Duodenal mucosa (tissue), 2 donors: Measurements from ENCODE around the gene DNAJC17.
A peak's percentile ranks its signal among the peaks of the same experiment; 100 is the strongest.

Experiments
- H3K27ac ChIP-seq: one replicate; pipeline ENCODE4 v1.7.0; 2013; ENCODE audit warnings: low read depth, low read length
- H3K27me3 ChIP-seq, 2 donors: one replicate each; pipeline ENCODE4 v1.7.0; 2013; ENCODE audit warnings: low read length in 2 of 2, control low read depth in 1 of 2; ENCODE audit not compliant: insufficient read depth in 2 of 2, control insufficient read depth in 1 of 2
- H3K36me3 ChIP-seq, 2 donors: one replicate each; pipeline ENCODE4 v1.7.0; 2013; ENCODE audit warnings: low read length in 2 of 2, control low read depth in 1 of 2; ENCODE audit not compliant: insufficient read depth in 2 of 2, control insufficient read depth in 1 of 2
- H3K4me1 ChIP-seq, 2 donors: one replicate each; pipeline ENCODE4 v1.7.0; 2013; ENCODE audit warnings: low read length in 2 of 2, control low read depth in 1 of 2; ENCODE audit not compliant: insufficient read depth in 2 of 2, control insufficient read depth in 1 of 2
- H3K4me3 ChIP-seq, 2 donors: one replicate each; pipeline ENCODE4 v1.7.0; 2013; ENCODE audit warnings: low read length in 2 of 2, low read depth in 1 of 2
- H3K9ac ChIP-seq, 2 donors: one replicate each; pipeline ENCODE4 v1.7.0; 2013; ENCODE audit warnings: low read length in 2 of 2, low read depth in 1 of 2
- H3K9me3 ChIP-seq, 2 donors: one replicate each; pipeline ENCODE4 v1.7.0; 2013; ENCODE audit warnings: low read length in 2 of 2, control low read depth in 1 of 2; ENCODE audit not compliant: control insufficient read depth in 1 of 2

DNAJC17 gene

DNA sequence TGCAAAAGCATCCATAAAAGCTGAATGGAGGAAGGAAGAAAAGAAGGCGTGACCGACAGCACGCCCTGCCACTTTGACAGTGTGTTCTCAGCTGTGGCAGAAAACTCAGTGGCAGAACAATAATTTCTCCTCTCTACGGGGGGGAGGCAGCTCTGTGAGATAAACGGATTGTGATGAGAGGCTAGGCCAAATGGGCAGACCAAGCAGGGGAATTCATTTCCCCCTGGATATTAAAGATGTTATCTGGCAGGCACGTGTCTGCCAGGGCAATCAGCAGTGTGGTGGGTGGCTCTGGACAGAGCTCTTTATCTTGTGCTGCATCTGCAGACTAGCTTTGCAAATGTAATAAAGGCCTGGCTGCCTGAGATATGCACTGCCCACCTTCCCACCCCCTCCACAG is 50.3 kb downstream of the DNAJC17 start:
- H3K4me1 ChIP-seq: peaks cover 11 to 18% of the 10 kb centered on the region in 2 donors
- no peak overlapping the region for H3K4me3 ChIP-seq
- H3K36me3 ChIP-seq: peaks cover 0 to 3% of the 10 kb centered on the region in 2 donors
- H3K27ac ChIP-seq: no peak overlapping the region
- H3K9ac ChIP-seq: no peak overlapping the region
- H3K27me3 ChIP-seq: peaks cover 0 to 4% of the 10 kb centered on the region in 2 donors
- H3K9me3 ChIP-seq: no peaks in the 10 kb centered on the region

- H3K9me3 ChIP-seq: no peaks in the 10 kb centered on the region
- H3K36me3 ChIP-seq: peaks cover under 1 to 12% of the 10 kb centered on the region in 2 donors
- peak overlapping the region; percentile 78 to 95 for H3K4me3 ChIP-seq
- no peak overlapping the region for H3K27ac ChIP-seq
- H3K4me1 ChIP-seq: peaks cover 23 to 29% of the 10 kb centered on the region in 2 donors
- peaks cover 0 to 4% of the 10 kb centered on the region in 2 donors for H3K27me3 ChIP-seq
- H3K9ac ChIP-seq: peak overlapping the region; percentile 81 to 92
Measured at GRCh38 chr15:40755812-40756208, 51.5 kb downstream of the DNAJC17 start.

GRCh38 chr15:40754883-40755811 is 52.1 kb downstream of the DNAJC17 start, which contains the start of gene RMDN3:
Gene RMDN3, minus strand, starts transcription at chr15:40755254. Its CDS starts 471 bp downstream, at chr15:40754783.
- peak within 1 kb of the TSS; percentile 61 for H3K27ac ChIP-seq
- peak within 1 kb of the TSS; percentile 78 to 95 for H3K4me3 ChIP-seq
- H3K27me3 ChIP-seq: peaks cover 0 to 1% of the 10 kb centered on the region in 2 donors
- H3K9me3 ChIP-seq: no peaks in the 10 kb centered on the region
- peaks cover 28 to 35% of the 10 kb centered on the region in 2 donors for H3K4me1 ChIP-seq
- H3K36me3 ChIP-seq: peaks cover 5 to 17% of the 10 kb centered on the region in 2 donors
- H3K9ac ChIP-seq: peak within 1 kb of the TSS; percentile 81 to 92

GRCh38 chr15:40754574-40754882 is 52.7 kb downstream of the DNAJC17 start:
- Histone ChIP-seq H3K27me3 (no peaks in the 10 kb centered on the region), H3K9ac (peak overlapping the region; percentile 61 to 81), H3K36me3 (peaks cover 5 to 19% of the 10 kb centered on the region in 2 donors), H3K4me1 (peaks cover 28 to 38% of the 10 kb centered on the region in 2 donors), H3K4me3 (peak overlapping the region; percentile 78 to 95), H3K9me3 (no peaks in the 10 kb centered on the region), H3K27ac (peak overlapping the region; percentile 61)

GRCh38 chr15:40751745-40752144 is 55.5 kb downstream of the DNAJC17 start:
- H3K9me3 ChIP-seq: no peaks in the 10 kb centered on the region
- H3K4me1 ChIP-seq: peaks cover 44 to 53% of the 10 kb centered on the region in 2 donors
- H3K4me3 ChIP-seq: peak overlapping the region in 1 of 2 donors; percentile 24
- peak overlapping the region in 1 of 2 donors; percentile 10 for H3K9ac ChIP-seq
- no peaks in the 10 kb centered on the region for H3K27me3 ChIP-seq
- no peak overlapping the region for H3K27ac ChIP-seq
- H3K36me3 ChIP-seq: peaks cover 7 to 26% of the 10 kb centered on the region in 2 donors

GRCh38 chr15:40750885-40751284 is 56.4 kb downstream of the DNAJC17 start:
- H3K27me3 ChIP-seq: no peaks in the 10 kb centered on the region
- H3K4me3 ChIP-seq: peak overlapping the region in 1 of 2 donors; percentile 17
- no peak overlapping the region for H3K27ac ChIP-seq
- H3K9ac ChIP-seq: peak overlapping the region in 1 of 2 donors; percentile 38
- peaks cover 7 to 27% of the 10 kb centered on the region in 2 donors for H3K36me3 ChIP-seq
- no peaks in the 10 kb centered on the region for H3K9me3 ChIP-seq
- H3K4me1 ChIP-seq: peaks cover 46 to 55% of the 10 kb centered on the region in 2 donors

GRCh38 chr15:40749151-40749630 is 58.1 kb downstream of the DNAJC17 start:
- Histone ChIP-seq H3K9ac (no peak overlapping the region), H3K27ac (no peak overlapping the region), H3K9me3 (no peaks in the 10 kb centered on the region), H3K4me1 (peaks cover 49 to 51% of the 10 kb centered on the region in 2 donors), H3K27me3 (no peaks in the 10 kb centered on the region), H3K4me3 (no peak overlapping the region), H3K36me3 (peaks cover 8 to 39% of the 10 kb centered on the region in 2 donors)

DNA sequence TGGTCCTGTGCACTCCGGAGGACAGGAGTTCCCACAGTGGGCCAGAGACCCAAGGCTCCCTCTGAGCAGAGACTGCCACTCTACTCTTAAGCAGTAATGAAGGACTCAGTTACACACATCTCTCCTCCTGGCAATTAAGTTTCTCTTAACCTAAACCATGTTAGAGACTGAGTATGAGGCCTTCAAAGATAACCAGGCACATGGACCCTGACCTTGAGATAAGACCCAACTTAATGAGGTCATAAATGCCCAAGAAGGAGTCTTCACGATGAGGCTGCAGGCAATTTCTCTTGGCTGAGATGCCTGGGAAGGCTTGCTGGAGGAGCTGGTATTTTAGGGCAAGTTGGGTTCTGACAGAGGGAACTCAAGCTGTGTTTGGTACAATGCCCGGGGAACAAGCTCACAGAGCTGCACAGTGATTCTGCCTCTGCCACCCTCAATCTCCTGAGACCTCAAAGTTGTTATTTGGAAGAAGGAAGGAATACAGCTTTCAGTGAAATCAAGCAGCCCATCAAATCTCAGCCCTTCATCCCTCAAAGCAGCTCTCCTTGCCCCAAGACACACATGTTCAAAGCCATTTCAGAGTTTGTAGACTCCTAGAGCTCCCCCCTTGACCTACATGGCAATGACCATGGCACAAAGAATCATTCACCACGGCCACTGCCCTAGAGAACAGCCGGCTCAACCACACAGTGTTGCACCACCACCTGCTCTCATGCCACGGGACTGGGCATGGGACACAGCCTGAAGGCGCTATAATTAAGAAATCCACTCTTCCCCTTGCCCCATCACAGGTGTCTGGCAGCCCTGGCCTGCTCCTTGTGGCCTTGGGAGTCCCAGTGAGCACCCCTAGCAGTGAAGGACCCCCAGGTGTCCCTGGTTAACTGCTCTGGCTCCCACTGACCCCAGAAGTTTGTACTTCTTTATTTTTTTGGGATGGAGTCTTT is 59.3 kb downstream of the DNAJC17 start:
- no peak overlapping the region for H3K4me3 ChIP-seq
- peaks cover 48 to 55% of the 10 kb centered on the region in 2 donors for H3K4me1 ChIP-seq
- peak overlapping the region in 1 of 2 donors; percentile 9 for H3K9ac ChIP-seq
- H3K9me3 ChIP-seq: no peaks in the 10 kb centered on the region
- peaks cover 13 to 50% of the 10 kb centered on the region in 2 donors for H3K36me3 ChIP-seq
- H3K27ac ChIP-seq: no peak overlapping the region
- no peaks in the 10 kb centered on the region for H3K27me3 ChIP-seq

GRCh38 chr15:40746916-40747418 is 60.3 kb downstream of the DNAJC17 start:
- Histone ChIP-seq H3K4me3 (no peak overlapping the region), H3K27ac (no peak overlapping the region), H3K36me3 (peaks cover 17 to 56% of the 10 kb centered on the region in 2 donors), H3K27me3 (no peaks in the 10 kb centered on the region), H3K4me1 (peaks cover 38 to 53% of the 10 kb centered on the region in 2 donors), H3K9ac (no peak overlapping the region), H3K9me3 (no peaks in the 10 kb centered on the region)
